Activated T-cell treated with anti-CD3 and anti-CD28 coated beads, Interleukin-2, amount 50 U/mL, for 48 hours (primary cell): Measurements from ENCODE around the gene MCF2L.
"Not testable (repeated sequence)": the region's sequence is repeated elsewhere in the genome, so short reads cannot be mapped to it uniquely, and the experiment has no call there.

Experiments
- DNase-seq, 2 experiments: peaks; one replicate each; pipeline ENCODE4 v3.0.0-alpha.2; 2020

MCF2L gene

GRCh38 chr13:113086991-113087922 is 118.2 kb downstream of the MCF2L start:
- no peak for DNase-seq

GRCh38 chr13:113087923-113088690 is 119.1 kb downstream of the MCF2L start:
- DNase-seq, result no peak

GRCh38 chr13:113088691-113089020 is 119.6 kb downstream of the MCF2L start:
- no peak for DNase-seq

GRCh38 chr13:113089693-113090414 is 120.8 kb downstream of the MCF2L start:
- DNase-seq, result no peak

- no peak for DNase-seq
Measured at GRCh38 chr13:113090415-113090770, 121.4 kb downstream of the MCF2L start.

GRCh38 chr13:113090806-113091205 is 121.8 kb downstream of the MCF2L start:
- no peak for DNase-seq

GRCh38 chr13:113091211-113091771 is 122.3 kb downstream of the MCF2L start:
- DNase-seq, result no peak

- no peak for DNase-seq
Measured at GRCh38 chr13:113091891-113092775, 123.1 kb downstream of the MCF2L start.

- no peak for DNase-seq
Measured at GRCh38 chr13:113092776-113093579, 124.0 kb downstream of the MCF2L start.

GRCh38 chr13:113093580-113094409 is 124.8 kb downstream of the MCF2L start:
- no peak for DNase-seq

GRCh38 chr13:113094410-113094800 is 125.4 kb downstream of the MCF2L start:
- DNase-seq, result no peak

GRCh38 chr13:113095146-113096051 is 126.4 kb downstream of the MCF2L start:
- DNase-seq, result no peak

- DNase-seq, result no peak
Measured at GRCh38 chr13:113096052-113096744, 127.2 kb downstream of the MCF2L start.

GRCh38 chr13:113096745-113097305 is 127.8 kb downstream of the MCF2L start:
- DNase-seq, result no peak

- no peak for DNase-seq
Measured at GRCh38 chr13:113097651-113098050, 128.6 kb downstream of the MCF2L start.

- no peak for DNase-seq
Measured at GRCh38 chr13:113098162-113098732, 129.2 kb downstream of the MCF2L start.

GRCh38 chr13:113099142-113099541 is 130.1 kb downstream of the MCF2L start:
- DNase-seq, result no peak

GRCh38 chr13:113102302-113102701 is 133.3 kb downstream of the MCF2L start:
- not testable (repeated sequence) for DNase-seq
